Tibial artery (tissue), 4 donors: ENCODE results near the gene RGS7.

Experiments used
- DNase-seq, 2 donors: peaks; one replicate each; pipeline ENCODE4 v3.0.0-alpha.2; 2019
- H3K27ac ChIP-seq, 2 donors: fragments of 200-600 bp; sonication (generic) in 1 of 2; 1 replicate in 1 of 2; 2 replicates in 1 of 2; pipeline ENCODE4 v1.5.1; 2018 to 2019; ENCODE audit warnings: mild to moderate bottlenecking in 1 of 2
- H3K27me3 ChIP-seq, 2 donors: fragments of 200-600 bp; sonication (generic) in 1 of 2; one replicate each; pipeline versions ENCODE4 v1.5.1 to v1.6.0; 2016 to 2019
- H3K36me3 ChIP-seq, 3 donors: fragments of 200-600 bp; sonication (generic) in 2 of 3; one replicate each; pipeline ENCODE4 v1.5.1; 2016 to 2019; ENCODE audit warnings: mild to moderate bottlenecking in 2 of 3
- H3K4me1 ChIP-seq, 4 donors: fragments of 200-600 bp; sonication (generic) in 2 of 4; 1 replicate in 3 of 4; 2 replicates in 1 of 4; pipeline ENCODE4 v1.5.1; 2016 to 2019
- H3K4me3 ChIP-seq, 2 donors: fragments of 200-600 bp; sonication (generic) in 1 of 2; 1 replicate in 1 of 2; 2 replicates in 1 of 2; pipeline ENCODE4 v1.5.1; 2018 to 2019; ENCODE audit warnings: mild to moderate bottlenecking in 2 of 2
- H3K9me3 ChIP-seq, 3 donors: fragments of 200-600 bp; sonication (generic) in 1 of 3; one replicate each; pipeline ENCODE4 v1.5.1; 2016 to 2019
- CTCF ChIP-seq, 2 experiments: fragments of 200-600 bp in 1 of 2; fragments of 450-650 bp in 1 of 2; IDR thresholded peaks; one replicate each; pipeline ENCODE4 v1.5.1; 2017 to 2019; ENCODE audit warnings: antibody characterized with exemption in 2 of 2, mild to moderate bottlenecking in 1 of 2, moderate library complexity in 1 of 2
- intact Hi-C: fragments of 100-400 bp; cut with DNase I; formaldehyde crosslinking; loops from one replicate; pipeline ENCODE4 v1.15.0; 2023; ENCODE audit warnings: low total_unique reads

The RGS7 gene

DNA sequence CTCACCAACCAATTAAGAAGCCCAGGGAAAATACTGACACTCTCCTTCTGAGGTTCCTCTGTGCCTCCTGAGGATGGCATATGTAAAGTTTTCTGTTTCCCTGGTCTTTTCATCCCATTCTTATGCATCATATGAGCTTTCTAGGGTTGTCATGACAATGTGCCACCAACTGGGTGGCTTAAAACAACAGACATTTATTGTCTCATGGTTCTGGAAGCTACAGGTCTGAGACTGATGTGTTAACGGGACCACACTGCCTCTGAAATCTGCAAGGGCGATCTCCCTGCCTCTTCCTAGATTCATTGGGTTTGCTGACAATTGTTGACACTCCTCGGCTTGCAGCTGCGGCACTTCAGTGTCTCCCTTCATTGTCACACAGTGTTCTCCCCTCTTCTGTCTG lies 308.4 kb downstream of the RGS7 start:
- no peak for TF ChIP-seq CTCF (IDR thresholded peaks at IDR 0.05)
- Histone ChIP-seq H3K4me1 (no peaks in the 10 kb centered on the region), H3K27me3 (no peaks in the 10 kb centered on the region), H3K27ac (no peak overlapping the region), H3K4me3 (no peak overlapping the region), H3K36me3 (no peaks in the 10 kb centered on the region), H3K9me3 (no peaks in the 10 kb centered on the region)
- no peak for DNase-seq
- intact Hi-C loops: no loop called here

- no peak for TF ChIP-seq CTCF (IDR thresholded peaks at IDR 0.05)
- no peak for DNase-seq
- H3K4me1 ChIP-seq: no peaks in the 10 kb centered on the region
- H3K27ac ChIP-seq: no peak overlapping the region
- H3K36me3 ChIP-seq: no peaks in the 10 kb centered on the region
- no peak overlapping the region for H3K4me3 ChIP-seq
- H3K9me3 ChIP-seq: no peaks in the 10 kb centered on the region
- intact Hi-C loops: no loop called here
- no peaks in the 10 kb centered on the region for H3K27me3 ChIP-seq
These were observed 311.3 kb downstream of the RGS7 start for GRCh38 chr1:241045659-241046058.

GRCh38 chr1:241034203-241034936 lies 322.6 kb downstream of the RGS7 start:
- Histone ChIP-seq H3K4me3 (no peak overlapping the region), H3K27ac (no peak overlapping the region), H3K36me3 (no peaks in the 10 kb centered on the region), H3K4me1 (no peaks in the 10 kb centered on the region), H3K9me3 (no peaks in the 10 kb centered on the region), H3K27me3 (no peaks in the 10 kb centered on the region)
- intact Hi-C loops: no loop called here
- TF ChIP-seq CTCF (IDR thresholded peaks at IDR 0.05): no peak
- no peak for DNase-seq

DNA sequence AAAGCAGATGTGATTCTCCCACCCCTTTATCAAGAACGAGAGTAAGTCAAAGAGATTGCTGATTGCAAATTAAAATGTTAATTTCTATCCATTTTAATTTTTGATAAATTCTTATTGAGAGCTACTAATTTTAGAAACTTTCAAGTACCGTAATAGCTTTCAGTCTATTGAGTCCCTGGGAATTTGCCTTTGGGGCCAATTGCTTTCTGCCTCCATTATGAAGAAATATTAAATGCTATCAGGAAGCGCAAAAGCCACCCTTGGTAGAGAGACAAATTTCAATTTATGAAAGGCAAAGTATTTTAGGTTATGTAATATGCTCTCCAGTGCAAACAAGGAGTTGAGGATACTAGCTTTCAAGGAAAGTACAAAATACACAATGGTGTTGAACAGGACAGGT lies 332.2 kb downstream of the RGS7 start:
- no peaks in the 10 kb centered on the region for H3K9me3 ChIP-seq
- DNase-seq: no peak
- H3K4me3 ChIP-seq: no peak overlapping the region
- H3K27ac ChIP-seq: no peak overlapping the region
- H3K27me3 ChIP-seq: no peaks in the 10 kb centered on the region
- no peaks in the 10 kb centered on the region for H3K4me1 ChIP-seq
- intact Hi-C loops: no loop called here
- no peak for TF ChIP-seq CTCF (IDR thresholded peaks at IDR 0.05)
- no peaks in the 10 kb centered on the region for H3K36me3 ChIP-seq

- no peak for DNase-seq
- Histone ChIP-seq H3K4me1 (no peaks in the 10 kb centered on the region), H3K36me3 (no peaks in the 10 kb centered on the region), H3K9me3 (no peaks in the 10 kb centered on the region), H3K27me3 (no peaks in the 10 kb centered on the region), H3K27ac (no peak overlapping the region), H3K4me3 (no peak overlapping the region)
- intact Hi-C loops: no loop called here
- TF ChIP-seq CTCF (IDR thresholded peaks at IDR 0.05): no peak
These were observed 334.6 kb downstream of the RGS7 start for GRCh38 chr1:241022366-241022765.
